KMS-11 (cell line): ENCODE measurements around the gene ATP6V1C2.

Experiments used
- H2AFZ ChIP-seq: fragments of 200-600 bp; sonication (generic); 2 replicates; pipeline ENCODE4 v1.6.1; 2016; ENCODE audit warnings: antibody characterized with exemption, mixed run types, low read depth
- H3K27ac ChIP-seq: fragments of 200-600 bp; sonication (generic); 2 replicates; pipeline ENCODE4 v1.6.1; 2016; ENCODE audit warnings: mild to moderate bottlenecking, mixed run types
- H3K27me3 ChIP-seq: fragments of 200-600 bp; sonication (generic); 2 replicates; pipeline ENCODE4 v1.6.1; 2017; ENCODE audit warnings: mild to moderate bottlenecking, low read depth, mixed run types, moderate library complexity; ENCODE audit not compliant: insufficient read depth
- H3K36me3 ChIP-seq: fragments of 200-600 bp; sonication (generic); 2 replicates; pipeline ENCODE4 v1.6.1; 2017; ENCODE audit warnings: mild to moderate bottlenecking, mixed run types; ENCODE audit not compliant: insufficient read depth
- H3K4me1 ChIP-seq: fragments of 200-600 bp; sonication (generic); 2 replicates; pipeline ENCODE4 v1.6.1; 2016; ENCODE audit warnings: mild to moderate bottlenecking, low read depth, mixed run types; ENCODE audit not compliant: poor library complexity, severe bottlenecking
- H3K4me2 ChIP-seq: fragments of 200-600 bp; sonication (generic); 2 replicates; pipeline ENCODE4 v1.7.0; 2016; ENCODE audit warnings: mild to moderate bottlenecking, mixed run types
- H3K4me3 ChIP-seq: fragments of 200-600 bp; sonication (generic); IDR thresholded peaks from 2 replicates; pipeline ENCODE4 v1.6.1; 2017; ENCODE audit warnings: low read depth, low read length, mixed read lengths; ENCODE audit not compliant: insufficient read depth
- H3K79me2 ChIP-seq: fragments of 200-600 bp; sonication (generic); 2 replicates; pipeline ENCODE4 v1.6.1; 2016; ENCODE audit warnings: low read depth, mixed run types; ENCODE audit not compliant: insufficient read depth
- H3K9ac ChIP-seq: fragments of 200-600 bp; sonication (generic); 2 replicates; pipeline ENCODE4 v1.6.1; 2016; ENCODE audit warnings: mild to moderate bottlenecking, mixed run types
- H4K20me1 ChIP-seq: fragments of 200-600 bp; sonication (generic); 2 replicates; pipeline ENCODE4 v1.6.1; 2016; ENCODE audit warnings: mild to moderate bottlenecking, mixed run types; ENCODE audit not compliant: insufficient read depth
- CTCF ChIP-seq: fragments of 200-600 bp; sonication (generic); conservative IDR thresholded peaks from 2 replicates; pipeline ENCODE4 v1.6.1; 2017; ENCODE audit warnings: low read depth, mild to moderate bottlenecking, antibody characterized with exemption, low read length, moderate library complexity, mixed read lengths

The ATP6V1C2 gene

GRCh38 chr2:10720306-10720705 lies 1.1 kb upstream of the ATP6V1C2 start:
- H2AFZ ChIP-seq: no peak overlapping the region
- peaks cover 6% of the 10 kb centered on the region for H3K4me1 ChIP-seq
- H3K27me3 ChIP-seq: peaks cover 18% of the 10 kb centered on the region
- no peak overlapping the region for H3K27ac ChIP-seq
- no peak for TF ChIP-seq CTCF
- no peaks in the 10 kb centered on the region for H3K36me3 ChIP-seq
- H3K9ac ChIP-seq: no peak overlapping the region
- H4K20me1 ChIP-seq: no peaks in the 10 kb centered on the region
- H3K4me2 ChIP-seq: no peak overlapping the region
- H3K79me2 ChIP-seq: no peaks in the 10 kb centered on the region
- H3K4me3 ChIP-seq: no peak overlapping the region

- H2AFZ ChIP-seq: peak overlapping the region; percentile 96
- H3K79me2 ChIP-seq: no peaks in the 10 kb centered on the region
- H3K4me1 ChIP-seq: peaks cover 6% of the 10 kb centered on the region
- no peak for TF ChIP-seq CTCF
- peaks cover 18% of the 10 kb centered on the region for H3K27me3 ChIP-seq
- H3K4me2 ChIP-seq: peak overlapping the region; percentile 51; the same call in 1 of the 2 replicates
- no peaks in the 10 kb centered on the region for H4K20me1 ChIP-seq
- H3K36me3 ChIP-seq: no peaks in the 10 kb centered on the region
- no peak overlapping the region for H3K27ac ChIP-seq
- H3K9ac ChIP-seq: no peak overlapping the region
- H3K4me3 ChIP-seq: peak overlapping the region; percentile 60
These were observed 459 bp upstream of the ATP6V1C2 start for GRCh38 chr2:10720947-10721395.

GRCh38 chr2:10722252-10722825 lies 909 bp downstream of the ATP6V1C2 start:
- no peaks in the 10 kb centered on the region for H3K36me3 ChIP-seq
- H2AFZ ChIP-seq: peak overlapping the region; percentile 96
- H3K79me2 ChIP-seq: no peaks in the 10 kb centered on the region
- no peak overlapping the region for H3K4me3 ChIP-seq
- peaks cover 18% of the 10 kb centered on the region for H3K27me3 ChIP-seq
- H3K27ac ChIP-seq: no peak overlapping the region
- no peak overlapping the region for H3K9ac ChIP-seq
- TF ChIP-seq CTCF: no peak
- peaks cover 6% of the 10 kb centered on the region for H3K4me1 ChIP-seq
- no peaks in the 10 kb centered on the region for H4K20me1 ChIP-seq
- peak overlapping the region; percentile 78 for H3K4me2 ChIP-seq

- H3K27me3 ChIP-seq: no peaks in the 10 kb centered on the region
- no peak for TF ChIP-seq CTCF
These were observed 11.6 kb downstream of the ATP6V1C2 start for GRCh38 chr2:10732924-10733565.

More at GRCh38 chr2:10732924-10733565, 11.6 kb downstream of the ATP6V1C2 start:
- H3K4me3 ChIP-seq: no peak overlapping the region
- no peak overlapping the region for H3K4me2 ChIP-seq
- H3K27ac ChIP-seq: no peak overlapping the region
- H3K9ac ChIP-seq: no peak overlapping the region
- H3K36me3 ChIP-seq: no peaks in the 10 kb centered on the region
- H4K20me1 ChIP-seq: no peaks in the 10 kb centered on the region
- H3K4me1 ChIP-seq: no peaks in the 10 kb centered on the region
- no peak overlapping the region for H2AFZ ChIP-seq
- no peaks in the 10 kb centered on the region for H3K79me2 ChIP-seq
